PC-9 (cell line): ENCODE results near the gene GTF2IRD1. TPM values are rescaled to one million over a fixed set of nuclear protein-coding genes. Genes with fewer than 3 reads are reported as not detected.

Source experiments
- BruUV-seq: library from RNA; stranded (reverse); fragments of 400-500 nt; replicated peaks from 2 replicates; lab custom pipeline; 2021; lab: Mats Ljungman, UMichigan
- CTCF ChIA-PET: fragments of 300-600 bp; sonication (Branson Sonifier 250); formaldehyde crosslinking; loops from one replicate; lab custom pipeline; 2022; ENCODE audit warnings: antibody characterized with exemption; lab: Charles Lee
- POLR2A ChIA-PET: fragments of 300-600 bp; sonication (Branson Sonifier 250); formaldehyde crosslinking; loops from one replicate; lab custom pipeline; 2022; ENCODE audit warnings: antibody characterized with exemption; ENCODE audit not compliant: unreplicated experiment; lab: Charles Lee
- DNase-seq, 2 experiments: peaks; one replicate each; pipeline versions ENCODE4 v3.0.0 to v3.0.0-alpha.2; 2015 to 2022; ENCODE audit warnings: mixed read lengths in 1 of 2
- H2AFZ ChIP-seq: fragments of 200-600 bp; sonication (generic); 2 replicates; pipeline ENCODE4 v1.8.1; 2017; ENCODE audit warnings: antibody characterized with exemption
- H3F3A ChIP-seq: fragments of 200-600 bp; sonication (generic); 2 replicates; pipeline ENCODE4 v1.8.1; 2017; ENCODE audit warnings: antibody characterized with exemption, mild to moderate bottlenecking, low read depth; ENCODE audit not compliant: insufficient read depth
- H3K27ac ChIP-seq: fragments of 200-600 bp; sonication (generic); 2 replicates; pipeline ENCODE4 v1.6.1; 2016; ENCODE audit warnings: mixed run types
- H3K27me3 ChIP-seq: fragments of 200-600 bp; sonication (generic); 2 replicates; pipeline ENCODE4 v1.6.1; 2016; ENCODE audit warnings: low read depth, mixed run types; ENCODE audit not compliant: insufficient read depth
- H3K36me3 ChIP-seq: fragments of 200-600 bp; sonication (generic); 2 replicates; pipeline ENCODE4 v1.6.1; 2016; ENCODE audit warnings: low read depth, mixed run types
- H3K4me1 ChIP-seq: fragments of 200-600 bp; sonication (generic); replicated peaks from 2 replicates; pipeline ENCODE4 v1.6.1; 2016; ENCODE audit warnings: mixed run types; ENCODE audit not compliant: insufficient read depth
- H3K4me2 ChIP-seq: fragments of 200-600 bp; sonication (generic); 2 replicates; pipeline ENCODE4 v1.6.1; 2017; ENCODE audit warnings: mixed run types
- H3K4me3 ChIP-seq: fragments of 200-600 bp; sonication (generic); 2 replicates; pipeline ENCODE4 v1.6.1; 2016; ENCODE audit warnings: mixed run types
- H3K79me2 ChIP-seq: fragments of 200-600 bp; sonication (generic); 2 replicates; pipeline ENCODE4 v1.6.1; 2017; ENCODE audit warnings: low read depth, mixed run types
- H3K9me2 ChIP-seq: fragments of 200-600 bp; sonication (generic); 2 replicates; pipeline ENCODE4 v1.8.1; 2017; ENCODE audit warnings: mild to moderate bottlenecking; ENCODE audit not compliant: insufficient read depth
- H3K9me3 ChIP-seq: fragments of 200-600 bp; sonication (generic); 2 replicates; pipeline ENCODE4 v1.8.1; 2016; ENCODE audit warnings: low read depth; ENCODE audit not compliant: insufficient read depth
- H4K20me1 ChIP-seq: fragments of 200-600 bp; sonication (generic); 2 replicates; pipeline ENCODE4 v1.8.1; 2017; ENCODE audit not compliant: insufficient read depth
- CTCF ChIP-seq: fragments of 200-600 bp; sonication (generic); conservative IDR thresholded peaks from 2 replicates; pipeline ENCODE4 v1.6.1; 2017; ENCODE audit warnings: mixed run types, antibody characterized with exemption, mild to moderate bottlenecking, moderate library complexity
- EZH2 ChIP-seq: fragments of 200-600 bp; sonication (generic); IDR thresholded peaks from 2 replicates; pipeline ENCODE4 v1.8.0; 2017; ENCODE audit warnings: antibody characterized with exemption, low read depth
- intact Hi-C: fragments of 100-400 bp; cut with micrococcal nuclease; formaldehyde crosslinking; loops from one replicate; pipeline ENCODE4 v1.10.0; 2022; ENCODE audit not compliant: unreplicated experiment
- total RNA-seq: library from RNA; stranded (reverse); gene quantifications from 2 replicates; pipeline ENCODE4 v1.2.3, GENCODE V29; 2021

GTF2IRD1 gene
- total RNA-seq, 1 experiment from 2014 or later: 46.7 TPM

- CTCF ChIA-PET: no interaction called here
- H3K4me1 ChIP-seq: no peaks in the 10 kb centered on the region
These were observed 57.6 kb downstream of the GTF2IRD1 start for GRCh38 chr7:74511345-74511744.

GRCh38 chr7:74512762-74513161 lies 59.1 kb downstream of the GTF2IRD1 start:
- no peaks in the 10 kb centered on the region for H3F3A ChIP-seq
- DNase-seq: no peak
- H3K4me1 ChIP-seq: no peaks in the 10 kb centered on the region
- H3K36me3 ChIP-seq: no peaks in the 10 kb centered on the region
- no peaks in the 10 kb centered on the region for H3K9me3 ChIP-seq
- H4K20me1 ChIP-seq: no peaks in the 10 kb centered on the region
- no TSS peak for BruUV-seq
- TF ChIP-seq EZH2: no peak
- no peak for TF ChIP-seq CTCF
- H3K27ac ChIP-seq: no peak overlapping the region
- intact Hi-C loops: no loop called here
- ChIA-PET POLR2A (interaction anchor here (0.5 kb wide), 1 partner anchor 187 kb away, joined by 6 read pairs; no protein-coding TSS in a partner anchor), CTCF (no interaction called here)
- no peaks in the 10 kb centered on the region for H3K9me2 ChIP-seq
- no peak overlapping the region for H3K4me3 ChIP-seq
- H2AFZ ChIP-seq: no peak overlapping the region
- H3K4me2 ChIP-seq: no peak overlapping the region
- no peaks in the 10 kb centered on the region for H3K79me2 ChIP-seq
- H3K27me3 ChIP-seq: no peaks in the 10 kb centered on the region

More at GRCh38 chr7:74511345-74511744, 57.6 kb downstream of the GTF2IRD1 start:
- H3K36me3 ChIP-seq: no peaks in the 10 kb centered on the region
- H3K4me3 ChIP-seq: no peak overlapping the region
- intact Hi-C loops: no loop called here
- H3K4me2 ChIP-seq: no peak overlapping the region
- no peaks in the 10 kb centered on the region for H3F3A ChIP-seq
- no peaks in the 10 kb centered on the region for H4K20me1 ChIP-seq
- no TSS peak for BruUV-seq
- H3K9me3 ChIP-seq: no peaks in the 10 kb centered on the region
- no peak overlapping the region for H2AFZ ChIP-seq
- no peaks in the 10 kb centered on the region for H3K79me2 ChIP-seq
- no peaks in the 10 kb centered on the region for H3K9me2 ChIP-seq
- no peak for DNase-seq
- no peaks in the 10 kb centered on the region for H3K27me3 ChIP-seq
- H3K27ac ChIP-seq: no peak overlapping the region
- POLR2A ChIA-PET: no interaction called here
- TF ChIP-seq CTCF (no peak), EZH2 (no peak)

- intact Hi-C loops: no loop called here
- H2AFZ ChIP-seq: no peak overlapping the region
- H3K79me2 ChIP-seq: no peaks in the 10 kb centered on the region
- H3K27me3 ChIP-seq: no peaks in the 10 kb centered on the region
- TF ChIP-seq CTCF (no peak), EZH2 (no peak)
- BruUV-seq: no TSS peak
- no peaks in the 10 kb centered on the region for H3K36me3 ChIP-seq
- no peaks in the 10 kb centered on the region for H3K4me1 ChIP-seq
- H3K9me3 ChIP-seq: no peaks in the 10 kb centered on the region
- no peak overlapping the region for H3K27ac ChIP-seq
- ChIA-PET POLR2A (no interaction called here), CTCF (no interaction called here)
- no peak overlapping the region for H3K4me2 ChIP-seq
- DNase-seq: no peak
- H4K20me1 ChIP-seq: no peaks in the 10 kb centered on the region
- no peaks in the 10 kb centered on the region for H3K9me2 ChIP-seq
- H3K4me3 ChIP-seq: no peak overlapping the region
- no peaks in the 10 kb centered on the region for H3F3A ChIP-seq
These were observed 60.5 kb downstream of the GTF2IRD1 start for GRCh38 chr7:74514131-74514591.
